ENCODE measurements around the gene SLC45A3. TPM values are rescaled to one million over a fixed set of nuclear protein-coding genes. Genes with fewer than 3 reads are reported as not detected.
"Not testable (repeated sequence)": the region's sequence is repeated elsewhere in the genome, so short reads cannot be mapped to it uniquely, and the experiment has no call there.

The SLC45A3 gene
- polyA plus RNA-seq (2011; rRNA removed) (0.70 and 0.91 TPM in 2 replicates), polyA minus RNA-seq (2011; rRNA and poly(A)+ RNA removed) (0.41 and 0.57 TPM in 2 replicates)

GRCh38 chr1:205680073-205680851, at the start of gene SLC45A3:
Gene SLC45A3, minus strand, starts transcription at chr1:205680509. Its CDS starts 15,853 bp downstream, at chr1:205664656.
- ChIA-PET POLR2A (no interaction called here), CTCF (interaction anchor here (0.6 to 15.8 kb wide), 6 partner anchors 10 to 88 kb away, joined by 3 to 161 read pairs (median 6); no protein-coding TSS in a partner anchor)
- Histone ChIP-seq H3K27me3 (ENCODE audit: control insufficient read depth, insufficient read depth, low read length) (peaks cover 2% of the 10 kb centered on the region; the same call in 1 of the 2 replicates), H3K36me3 (ENCODE audit: control insufficient read depth, insufficient read depth, low read length) (no peaks in the 10 kb centered on the region), H3K4me3 (ENCODE audit: low read depth, low read length) (peak within 1 kb of the TSS; percentile 58)
- no peak for DNase-seq (ENCODE audit: low read depth)
- TF ChIP-seq CTCF (IDR thresholded peaks at IDR 0.05; ENCODE audit: insufficient read depth, low read depth, low read length), result no peak

- Histone ChIP-seq H3K4me3 (ENCODE audit: low read depth, low read length) (no peak overlapping the region), H3K27me3 (ENCODE audit: control insufficient read depth, insufficient read depth, low read length) (no peaks in the 10 kb centered on the region), H3K36me3 (ENCODE audit: control insufficient read depth, insufficient read depth, low read length) (no peaks in the 10 kb centered on the region)
- no peak for DNase-seq (ENCODE audit: low read depth)
- ChIA-PET POLR2A (no interaction called here), CTCF (interaction anchor here (0.6 to 4.3 kb wide), 3 partner anchors 14 to 615 kb away, joined by 3 to 28 read pairs (median 3); no protein-coding TSS in a partner anchor)
- TF ChIP-seq CTCF (IDR thresholded peaks at IDR 0.05; ENCODE audit: insufficient read depth, low read depth, low read length), result no peak
Measured at GRCh38 chr1:205726619-205727125, 46.4 kb upstream of the SLC45A3 start.

GRCh38 chr1:205725514-205725913, 45.2 kb upstream of the SLC45A3 start:
- TF ChIP-seq CTCF (IDR thresholded peaks at IDR 0.05; ENCODE audit: insufficient read depth, low read depth, low read length), result no peak
- no peak for DNase-seq (ENCODE audit: low read depth)
- H3K36me3 ChIP-seq (ENCODE audit: control insufficient read depth, insufficient read depth, low read length), result 0 out of 2 replicates have a peak, but pooled peaks cover 2% of the 10 kb centered on the region
- no peak overlapping the region for H3K4me3 ChIP-seq (ENCODE audit: low read depth, low read length)
- CTCF ChIA-PET, result interaction anchor here (1.2 to 4.3 kb wide), 4 partner anchors 15 to 252 kb away, joined by 3 to 28 read pairs (median 3); no protein-coding TSS in a partner anchor
- no peaks in the 10 kb centered on the region for H3K27me3 ChIP-seq (ENCODE audit: control insufficient read depth, insufficient read depth, low read length)
- POLR2A ChIA-PET, result no interaction called here

- H3K36me3 ChIP-seq (ENCODE audit: control insufficient read depth, insufficient read depth, low read length); H3K4me3 ChIP-seq (ENCODE audit: low read depth, low read length); POLR2A ChIA-PET; H3K27me3 ChIP-seq (ENCODE audit: control insufficient read depth, insufficient read depth, low read length); DNase-seq (ENCODE audit: low read depth): not testable (repeated sequence)
- CTCF ChIA-PET, result interaction anchor here (3.3 kb wide), 1 partner anchor 10 kb away, joined by 29 read pairs; no protein-coding TSS in a partner anchor
Measured at GRCh38 chr1:205720740-205721139, 40.4 kb upstream of the SLC45A3 start.

- Histone ChIP-seq H3K4me3 (ENCODE audit: low read depth, low read length) (no peak overlapping the region), H3K27me3 (ENCODE audit: control insufficient read depth, insufficient read depth, low read length) (no peaks in the 10 kb centered on the region), H3K36me3 (ENCODE audit: control insufficient read depth, insufficient read depth, low read length) (peaks cover 7% of the 10 kb centered on the region; the same call in 1 of the 2 replicates)
- ChIA-PET POLR2A (no interaction called here), CTCF (no interaction called here)
- TF ChIP-seq CTCF (IDR thresholded peaks at IDR 0.05; ENCODE audit: insufficient read depth, low read depth, low read length), result no peak
- no peak for DNase-seq (ENCODE audit: low read depth)
Measured at GRCh38 chr1:205719762-205720161, 39.5 kb upstream of the SLC45A3 start.
